ENCODE results near the gene ITPKC.

DNA sequence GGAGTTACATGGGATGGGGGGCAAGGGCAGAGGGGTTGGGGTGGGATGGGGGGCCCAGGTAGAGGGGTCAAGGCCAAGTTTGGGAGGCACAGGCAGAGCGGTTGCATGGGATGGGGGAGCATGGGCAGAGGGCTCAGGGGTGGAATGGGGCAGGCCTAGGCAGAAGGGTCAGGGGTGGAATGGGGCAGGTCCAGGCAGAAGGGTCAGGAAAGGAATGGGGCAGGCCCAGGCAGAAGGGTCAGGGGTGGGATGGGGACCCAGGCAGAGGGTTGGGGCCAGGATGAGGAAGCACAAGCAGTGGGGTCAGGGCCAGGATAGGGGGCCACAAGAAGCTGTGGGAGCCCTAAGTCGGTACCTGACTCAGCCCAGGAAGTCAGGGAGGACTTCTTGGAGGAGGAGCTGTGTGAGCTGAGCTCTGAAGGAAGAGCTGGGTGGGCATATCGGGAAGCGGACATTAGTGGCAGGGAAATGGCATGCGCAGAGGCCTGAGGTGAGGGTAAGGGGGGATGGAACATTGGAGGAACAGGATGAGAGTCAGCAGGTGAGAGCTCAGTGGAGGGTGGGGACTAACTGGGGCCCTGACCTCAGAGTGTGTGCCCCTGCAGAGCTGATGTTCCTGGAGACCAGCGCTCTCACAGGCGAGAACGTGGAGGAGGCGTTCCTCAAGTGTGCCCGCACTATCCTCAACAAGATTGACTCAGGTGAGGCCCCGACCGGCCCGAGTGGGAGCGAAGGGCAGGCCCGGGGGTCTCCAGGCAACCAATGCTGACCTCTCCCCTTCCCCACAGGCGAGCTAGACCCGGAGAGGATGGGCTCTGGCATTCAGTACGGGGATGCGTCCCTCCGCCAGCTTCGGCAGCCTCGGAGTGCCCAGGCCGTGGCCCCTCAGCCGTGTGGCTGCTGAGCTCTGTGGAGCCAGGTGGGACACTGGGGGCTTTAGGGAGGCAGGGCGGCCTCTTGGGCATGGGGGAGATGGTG, 69.4 kb downstream of the ITPKC start:
- TF ChIP-seq, protein P1, sequence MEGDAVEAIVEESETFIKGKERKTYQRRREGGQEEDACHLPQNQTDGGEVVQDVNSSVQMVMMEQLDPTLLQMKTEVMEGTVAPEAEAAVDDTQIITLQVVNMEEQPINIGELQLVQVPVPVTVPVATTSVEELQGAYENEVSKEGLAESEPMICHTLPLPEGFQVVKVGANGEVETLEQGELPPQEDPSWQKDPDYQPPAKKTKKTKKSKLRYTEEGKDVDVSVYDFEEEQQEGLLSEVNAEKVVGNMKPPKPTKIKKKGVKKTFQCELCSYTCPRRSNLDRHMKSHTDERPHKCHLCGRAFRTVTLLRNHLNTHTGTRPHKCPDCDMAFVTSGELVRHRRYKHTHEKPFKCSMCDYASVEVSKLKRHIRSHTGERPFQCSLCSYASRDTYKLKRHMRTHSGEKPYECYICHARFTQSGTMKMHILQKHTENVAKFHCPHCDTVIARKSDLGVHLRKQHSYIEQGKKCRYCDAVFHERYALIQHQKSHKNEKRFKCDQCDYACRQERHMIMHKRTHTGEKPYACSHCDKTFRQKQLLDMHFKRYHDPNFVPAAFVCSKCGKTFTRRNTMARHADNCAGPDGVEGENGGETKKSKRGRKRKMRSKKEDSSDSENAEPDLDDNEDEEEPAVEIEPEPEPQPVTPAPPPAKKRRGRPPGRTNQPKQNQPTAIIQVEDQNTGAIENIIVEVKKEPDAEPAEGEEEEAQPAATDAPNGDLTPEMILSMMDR (IDR thresholded peaks at IDR 0.05): no peak
- TF ChIP-seq POLR2A (IDR thresholded peaks at IDR 0.05): no peak
